ENCODE measurements around the gene DGUOK. TPM values are rescaled to one million over a fixed set of nuclear protein-coding genes. Genes with fewer than 3 reads are reported as not detected.

The DGUOK gene
- total and polyA plus RNA-seq, 8 donors: 1.7 to 91.3 (median 33.8) TPM; not detected in 1

GRCh38 chr2:73962798-73963197 lies 36.1 kb downstream of the DGUOK start:
- DNase-seq: no peak
- no peak overlapping the region for H3K27ac ChIP-seq
- TF ChIP-seq POLR2A (IDR thresholded peaks at IDR 0.05) (no peak), EP300 (IDR thresholded peaks at IDR 0.05) (no peak)
- H3K4me1 ChIP-seq: peaks cover 0 to 7% (median 3%) of the 10 kb centered on the region in 4 donors
- H3K9me3 ChIP-seq: no peaks in the 10 kb centered on the region
- peaks cover 20 to 33% (median 26%) of the 10 kb centered on the region in 4 donors for H3K36me3 ChIP-seq
- H3K4me3 ChIP-seq: no peak overlapping the region
- WGBS, 5 donors: 59 to 92% (median 67%) methylated on average over 5 of the region's 5 CpGs
- intact Hi-C loops (cut with DNase I; ENCODE audit: low total_unique reads): no loop called here
- no peaks in the 10 kb centered on the region for H3K27me3 ChIP-seq

- peak in 1 of 2 donors; percentile 42 for DNase-seq
- H3K4me1 ChIP-seq: peaks cover 0 to 7% (median 3%) of the 10 kb centered on the region in 4 donors
- peak overlapping the region in 2 of 5 donors; percentile 31 to 35 for H3K27ac ChIP-seq
- H3K9me3 ChIP-seq: no peaks in the 10 kb centered on the region
- TF ChIP-seq POLR2A (IDR thresholded peaks at IDR 0.05) (no peak), CTCF (IDR thresholded peaks at IDR 0.05) (no peak), POLR2AphosphoS5 (IDR thresholded peaks at IDR 0.05) (no peak), EP300 (IDR thresholded peaks at IDR 0.05) (no peak)
- intact Hi-C loops (cut with DNase I; ENCODE audit: low total_unique reads): no loop called here
- H3K4me3 ChIP-seq: no peak overlapping the region
- peaks cover 14 to 25% (median 18%) of the 10 kb centered on the region in 4 donors for H3K36me3 ChIP-seq
- 25 to 51% (median 47%) methylated on average over 13 of the region's 13 CpGs for WGBS, 5 donors
- no peaks in the 10 kb centered on the region for H3K27me3 ChIP-seq
These were observed 36.9 kb downstream of the DGUOK start for GRCh38 chr2:73963385-73964120.

- TF ChIP-seq CTCF (IDR thresholded peaks at IDR 0.05): no peak
- TF ChIP-seq POLR2A (IDR thresholded peaks at IDR 0.05): no peak
- TF ChIP-seq POLR2AphosphoS5 (IDR thresholded peaks at IDR 0.05): no peak
- TF ChIP-seq EP300 (IDR thresholded peaks at IDR 0.05): no peak
- Histone ChIP-seq H3K36me3 (peaks cover 7 to 19% (median 11%) of the 10 kb centered on the region in 4 donors), H3K9me3 (no peaks in the 10 kb centered on the region), H3K4me3 (no peak overlapping the region), H3K4me1 (peaks cover 0 to 7% (median 3%) of the 10 kb centered on the region in 4 donors), H3K27me3 (no peaks in the 10 kb centered on the region), H3K27ac (peak overlapping the region in 2 of 5 donors; percentile 31 to 35)
- no peak for DNase-seq
- intact Hi-C loops (cut with DNase I; ENCODE audit: low total_unique reads): no loop called here
- 59 to 81% (median 63%) methylated on average over 2 of the region's 2 CpGs for WGBS, 5 donors
These were observed 37.5 kb downstream of the DGUOK start for GRCh38 chr2:73964223-73964622.

- no peak for DNase-seq
- intact Hi-C loops (cut with DNase I; ENCODE audit: low total_unique reads): no loop called here
- Histone ChIP-seq H3K4me1 (peaks cover under 1 to 11% (median 5%) of the 10 kb centered on the region in 4 donors), H3K27me3 (no peaks in the 10 kb centered on the region), H3K9me3 (no peaks in the 10 kb centered on the region), H3K4me3 (no peak overlapping the region), H3K36me3 (peaks cover 0 to 10% (median 3%) of the 10 kb centered on the region in 4 donors), H3K27ac (no peak overlapping the region)
- 85 to 97% (median 91%) methylated on average over 3 of the region's 3 CpGs for WGBS, 5 donors
- TF ChIP-seq POLR2AphosphoS5 (IDR thresholded peaks at IDR 0.05): no peak
- no peak for TF ChIP-seq POLR2A (IDR thresholded peaks at IDR 0.05)
- TF ChIP-seq EP300 (IDR thresholded peaks at IDR 0.05): no peak
- no peak for TF ChIP-seq CTCF (IDR thresholded peaks at IDR 0.05)
These were observed 38.4 kb downstream of the DGUOK start for GRCh38 chr2:73965053-73965452.
